KOPT-K1 (cell line): ENCODE results near the gene ADK.
"Not testable (repeated sequence)": the region's sequence is repeated elsewhere in the genome, so short reads cannot be mapped to it uniquely, and the experiment has no call there.

Experiments used
- H3K27ac ChIP-seq: fragments of 200-600 bp; sonication (generic); 2 replicates; pipeline ENCODE4 v1.5.1; 2016; ENCODE audit warnings: antibody characterized with exemption, mild to moderate bottlenecking, low read depth, low read length; ENCODE audit not compliant: poor library complexity, severe bottlenecking
- H3K36me3 ChIP-seq: fragments of 200-600 bp; sonication (generic); 2 replicates; pipeline ENCODE4 v1.5.1; 2017; ENCODE audit warnings: antibody characterized with exemption, mild to moderate bottlenecking, low read length, moderate library complexity; ENCODE audit not compliant: insufficient read depth
- H3K9me3 ChIP-seq: fragments of 200-600 bp; sonication (generic); 2 replicates; pipeline ENCODE4 v1.5.1; 2017; ENCODE audit warnings: antibody characterized with exemption, low read length, mild to moderate bottlenecking; ENCODE audit not compliant: insufficient read depth, poor library complexity, severe bottlenecking

The ADK gene

GRCh38 chr10:74123081-74123480 lies 27.9 kb upstream of the ADK start:
- no peaks in the 10 kb centered on the region for H3K9me3 ChIP-seq

GRCh38 chr10:74133923-74134820 lies 16.8 kb upstream of the ADK start:
- Histone ChIP-seq H3K9me3 (no peaks in the 10 kb centered on the region), H3K36me3 (peaks cover 95% of the 10 kb centered on the region), H3K27ac (no peak overlapping the region)

More at GRCh38 chr10:74123081-74123480, 27.9 kb upstream of the ADK start:
- Histone ChIP-seq H3K27ac (no peak overlapping the region), H3K36me3 (peaks cover 100% of the 10 kb centered on the region)

- no peaks in the 10 kb centered on the region for H3K9me3 ChIP-seq
- peaks cover 90% of the 10 kb centered on the region for H3K36me3 ChIP-seq
- H3K27ac ChIP-seq, result no peak overlapping the region
These were observed 15.6 kb upstream of the ADK start for GRCh38 chr10:74135452-74135851.

- Histone ChIP-seq H3K36me3 (peaks cover 72% of the 10 kb centered on the region), H3K27ac (no peak overlapping the region), H3K9me3 (no peaks in the 10 kb centered on the region)
These were observed 13.0 kb upstream of the ADK start for GRCh38 chr10:74137992-74138391.

- H3K36me3 ChIP-seq, result peaks cover 66% of the 10 kb centered on the region
- H3K9me3 ChIP-seq, H3K27ac ChIP-seq: not testable (repeated sequence)
These were observed 12.4 kb upstream of the ADK start for GRCh38 chr10:74138596-74138995.

GRCh38 chr10:74139981-74140380 lies 11.0 kb upstream of the ADK start:
- Histone ChIP-seq H3K36me3 (peaks cover 54% of the 10 kb centered on the region), H3K9me3 (no peaks in the 10 kb centered on the region), H3K27ac (no peak overlapping the region)

- no peak overlapping the region for H3K27ac ChIP-seq
- H3K9me3 ChIP-seq, result no peaks in the 10 kb centered on the region
- peaks cover 48% of the 10 kb centered on the region for H3K36me3 ChIP-seq
These were observed 10.5 kb upstream of the ADK start for GRCh38 chr10:74140553-74140952.

GRCh38 chr10:74145133-74145532 lies 5.9 kb upstream of the ADK start:
- Histone ChIP-seq H3K27ac (no peak overlapping the region), H3K9me3 (no peaks in the 10 kb centered on the region), H3K36me3 (peaks cover 31% of the 10 kb centered on the region)

GRCh38 chr10:74146980-74147379 lies 4.0 kb upstream of the ADK start:
- not testable (repeated sequence) for H3K27ac ChIP-seq, H3K9me3 ChIP-seq
- peaks cover 26% of the 10 kb centered on the region for H3K36me3 ChIP-seq

- peaks cover 23% of the 10 kb centered on the region; the same call in 1 of the 2 replicates for H3K36me3 ChIP-seq
These were observed 624 bp upstream of the ADK start, which contains the start of gene AP3M1 for GRCh38 chr10:74150204-74150989. TSS of gene AP3M1 (minus strand) at chr10:74150828. CDS start at chr10:74138379, 12,449 bp downstream.

GRCh38 chr10:74151879-74152722 lies 1.1 kb downstream of the ADK start:
- Histone ChIP-seq H3K9me3 (no peaks in the 10 kb centered on the region), H3K27ac (peak overlapping the region; percentile 86), H3K36me3 (peaks cover 9% of the 10 kb centered on the region; the same call in 1 of the 2 replicates)

More at GRCh38 chr10:74150204-74150989, 624 bp upstream of the ADK start, which contains the start of gene AP3M1:
- Histone ChIP-seq H3K9me3 (no peaks in the 10 kb centered on the region), H3K27ac (peak within 1 kb of the TSS; percentile 86)

GRCh38 chr10:74153123-74153522 lies 2.1 kb downstream of the ADK start:
- Histone ChIP-seq H3K27ac (no peak overlapping the region), H3K9me3 (no peaks in the 10 kb centered on the region), H3K36me3 (0 out of 2 replicates have a peak, but pooled peaks cover under 1% of the 10 kb centered on the region)

GRCh38 chr10:74153676-74154075 lies 2.7 kb downstream of the ADK start:
- Histone ChIP-seq H3K36me3 (no peaks in the 10 kb centered on the region), H3K9me3 (no peaks in the 10 kb centered on the region), H3K27ac (no peak overlapping the region)

GRCh38 chr10:74156919-74157289 lies 5.9 kb downstream of the ADK start:
- no peaks in the 10 kb centered on the region for H3K9me3 ChIP-seq
- no peak overlapping the region for H3K27ac ChIP-seq
- no peaks in the 10 kb centered on the region for H3K36me3 ChIP-seq
